ENCODE measurements around the gene DSTYK. TPM values are rescaled to one million over a fixed set of nuclear protein-coding genes. Genes with fewer than 3 reads are reported as not detected.

The DSTYK gene
- total RNA-seq, 1 experiment from 2014 or later, result 11.3 TPM

DNA sequence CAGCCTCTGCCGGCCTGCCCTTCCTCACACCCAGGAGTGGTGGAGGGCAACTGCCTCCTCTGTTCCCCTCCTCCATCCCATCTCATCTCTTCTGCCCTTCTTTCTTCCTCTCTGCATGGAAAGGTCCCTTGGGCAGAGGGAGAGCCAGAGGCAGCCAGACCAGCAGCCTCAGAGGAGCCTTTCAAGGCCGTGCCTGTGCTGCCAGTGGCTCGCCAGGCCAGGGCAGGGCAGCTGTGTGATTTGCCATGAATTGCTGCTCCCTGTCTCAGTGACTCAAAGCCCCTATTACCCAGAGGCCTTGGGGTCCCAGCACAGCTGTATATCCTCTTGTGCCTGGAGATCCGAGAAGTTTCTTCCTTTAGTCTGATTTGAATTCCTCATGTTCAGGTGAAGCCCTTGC is 38.1 kb upstream of the DSTYK start:
- Histone ChIP-seq H3K4me1 (ENCODE audit: control insufficient read depth, insufficient read depth, low read length) (no peaks in the 10 kb centered on the region), H3K36me3 (ENCODE audit: control insufficient read depth, insufficient read depth, low read length) (no peaks in the 10 kb centered on the region), H3K9me3 (ENCODE audit: control insufficient read depth, insufficient read depth, low read depth, low read length) (no peaks in the 10 kb centered on the region), H3K27me3 (ENCODE audit: control insufficient read depth, insufficient read depth, low read length) (no peaks in the 10 kb centered on the region), H3K27ac (ENCODE audit: low read length) (no peak overlapping the region), H3K4me3 (ENCODE audit: low read depth in 2 of 2, low read length in 2 of 2) (no peak overlapping the region)
- ChIA-PET CTCF (no interaction called here), POLR2A (no interaction called here)
- no peak for TF ChIP-seq POLR2AphosphoS5 (IDR thresholded peaks at IDR 0.05; ENCODE audit: low read depth, low read length)
- TF ChIP-seq, protein P1, sequence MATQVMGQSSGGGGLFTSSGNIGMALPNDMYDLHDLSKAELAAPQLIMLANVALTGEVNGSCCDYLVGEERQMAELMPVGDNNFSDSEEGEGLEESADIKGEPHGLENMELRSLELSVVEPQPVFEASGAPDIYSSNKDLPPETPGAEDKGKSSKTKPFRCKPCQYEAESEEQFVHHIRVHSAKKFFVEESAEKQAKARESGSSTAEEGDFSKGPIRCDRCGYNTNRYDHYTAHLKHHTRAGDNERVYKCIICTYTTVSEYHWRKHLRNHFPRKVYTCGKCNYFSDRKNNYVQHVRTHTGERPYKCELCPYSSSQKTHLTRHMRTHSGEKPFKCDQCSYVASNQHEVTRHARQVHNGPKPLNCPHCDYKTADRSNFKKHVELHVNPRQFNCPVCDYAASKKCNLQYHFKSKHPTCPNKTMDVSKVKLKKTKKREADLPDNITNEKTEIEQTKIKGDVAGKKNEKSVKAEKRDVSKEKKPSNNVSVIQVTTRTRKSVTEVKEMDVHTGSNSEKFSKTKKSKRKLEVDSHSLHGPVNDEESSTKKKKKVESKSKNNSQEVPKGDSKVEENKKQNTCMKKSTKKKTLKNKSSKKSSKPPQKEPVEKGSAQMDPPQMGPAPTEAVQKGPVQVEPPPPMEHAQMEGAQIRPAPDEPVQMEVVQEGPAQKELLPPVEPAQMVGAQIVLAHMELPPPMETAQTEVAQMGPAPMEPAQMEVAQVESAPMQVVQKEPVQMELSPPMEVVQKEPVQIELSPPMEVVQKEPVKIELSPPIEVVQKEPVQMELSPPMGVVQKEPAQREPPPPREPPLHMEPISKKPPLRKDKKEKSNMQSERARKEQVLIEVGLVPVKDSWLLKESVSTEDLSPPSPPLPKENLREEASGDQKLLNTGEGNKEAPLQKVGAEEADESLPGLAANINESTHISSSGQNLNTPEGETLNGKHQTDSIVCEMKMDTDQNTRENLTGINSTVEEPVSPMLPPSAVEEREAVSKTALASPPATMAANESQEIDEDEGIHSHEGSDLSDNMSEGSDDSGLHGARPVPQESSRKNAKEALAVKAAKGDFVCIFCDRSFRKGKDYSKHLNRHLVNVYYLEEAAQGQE (IDR thresholded peaks at IDR 0.05; ENCODE audit: insufficient read depth in 1 of 2, low read depth in 2 of 2, low read length in 1 of 2), result no peak
- TF ChIP-seq SIN3A (IDR thresholded peaks at IDR 0.05; ENCODE audit: borderline replicate concordance, insufficient read depth, low read depth, low read length), result no peak
- TF ChIP-seq, protein P2, sequence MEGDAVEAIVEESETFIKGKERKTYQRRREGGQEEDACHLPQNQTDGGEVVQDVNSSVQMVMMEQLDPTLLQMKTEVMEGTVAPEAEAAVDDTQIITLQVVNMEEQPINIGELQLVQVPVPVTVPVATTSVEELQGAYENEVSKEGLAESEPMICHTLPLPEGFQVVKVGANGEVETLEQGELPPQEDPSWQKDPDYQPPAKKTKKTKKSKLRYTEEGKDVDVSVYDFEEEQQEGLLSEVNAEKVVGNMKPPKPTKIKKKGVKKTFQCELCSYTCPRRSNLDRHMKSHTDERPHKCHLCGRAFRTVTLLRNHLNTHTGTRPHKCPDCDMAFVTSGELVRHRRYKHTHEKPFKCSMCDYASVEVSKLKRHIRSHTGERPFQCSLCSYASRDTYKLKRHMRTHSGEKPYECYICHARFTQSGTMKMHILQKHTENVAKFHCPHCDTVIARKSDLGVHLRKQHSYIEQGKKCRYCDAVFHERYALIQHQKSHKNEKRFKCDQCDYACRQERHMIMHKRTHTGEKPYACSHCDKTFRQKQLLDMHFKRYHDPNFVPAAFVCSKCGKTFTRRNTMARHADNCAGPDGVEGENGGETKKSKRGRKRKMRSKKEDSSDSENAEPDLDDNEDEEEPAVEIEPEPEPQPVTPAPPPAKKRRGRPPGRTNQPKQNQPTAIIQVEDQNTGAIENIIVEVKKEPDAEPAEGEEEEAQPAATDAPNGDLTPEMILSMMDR (IDR thresholded peaks at IDR 0.05), result no peak
- TF ChIP-seq TCF7L2 (IDR thresholded peaks at IDR 0.05; ENCODE audit: low read depth, low read length), result no peak
- no peak for DNase-seq (ENCODE audit: low read depth, low spot score)
- no TSS peak for BruUV-seq (replicated peaks)
- no peak for ATAC-seq
- in situ Hi-C loops (cut with HindIII; ENCODE audit: low pct_unique_long_range_greater_than_20kb, low sequenced_read_pairs), result no loop called here
- intact Hi-C loops (cut with micrococcal nuclease; ENCODE audit: unreplicated experiment), result loop anchor here (10.0 kb wide), 2 partner anchors 125 to 265 kb away; partner anchors contain the start of gene RBBP5

DNA sequence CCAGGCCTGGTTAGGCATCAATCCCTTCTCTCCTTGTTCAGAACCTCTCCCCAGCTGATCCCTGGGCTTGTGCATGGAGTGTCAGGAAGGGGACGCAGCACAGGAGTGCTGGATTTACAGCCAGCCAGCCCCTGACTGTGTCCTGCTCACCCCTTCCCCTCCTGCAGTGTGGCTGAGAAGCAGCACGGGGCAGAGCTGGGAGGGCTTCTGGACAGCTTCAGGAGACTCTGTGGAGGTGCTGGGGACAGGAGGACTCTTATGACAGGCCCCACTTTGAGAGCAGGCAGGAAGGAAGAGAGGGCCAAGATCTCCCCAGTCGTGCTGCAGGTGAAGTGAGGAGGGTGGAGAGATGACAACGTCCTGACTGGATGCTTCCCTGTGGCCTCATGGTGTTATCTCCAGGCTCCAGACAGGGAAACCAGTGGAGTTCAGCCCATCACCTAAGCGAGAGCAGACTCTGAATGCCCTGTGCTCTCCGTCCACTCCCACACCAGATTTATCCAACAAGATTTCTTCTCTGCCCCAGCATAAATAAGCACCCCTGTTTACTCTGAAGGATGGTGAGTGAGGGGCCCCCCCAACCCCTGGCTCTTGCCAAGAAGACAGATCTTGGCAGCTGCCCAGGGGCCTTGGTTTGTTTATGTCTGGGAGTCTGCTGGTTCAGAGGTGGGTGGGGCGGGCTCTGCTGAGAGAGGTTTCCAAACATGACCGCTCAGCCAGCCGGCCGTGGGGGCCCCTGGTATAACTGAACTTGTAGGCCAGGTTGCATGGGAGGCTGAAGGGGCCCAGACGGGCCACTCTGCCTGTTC is 37.5 kb upstream of the DSTYK start:
- no peak overlapping the region for H3K27ac ChIP-seq (ENCODE audit: low read length)
- no peaks in the 10 kb centered on the region for H3K27me3 ChIP-seq (ENCODE audit: control insufficient read depth, insufficient read depth, low read length)
- intact Hi-C loops (cut with micrococcal nuclease; ENCODE audit: unreplicated experiment) (no loop called here), in situ Hi-C loops (cut with HindIII; ENCODE audit: low pct_unique_long_range_greater_than_20kb, low sequenced_read_pairs) (no loop called here)
- TF ChIP-seq TCF7L2 (IDR thresholded peaks at IDR 0.05; ENCODE audit: low read depth, low read length) (no peak), SIN3A (IDR thresholded peaks at IDR 0.05; ENCODE audit: borderline replicate concordance, insufficient read depth, low read depth, low read length) (no peak), POLR2AphosphoS5 (IDR thresholded peaks at IDR 0.05; ENCODE audit: low read depth, low read length) (no peak)
- TF ChIP-seq, protein P1 (IDR thresholded peaks at IDR 0.05; ENCODE audit: insufficient read depth in 1 of 2, low read depth in 2 of 2, low read length in 1 of 2), result no peak
- TF ChIP-seq, protein P2 (IDR thresholded peaks at IDR 0.05), result no peak
- DNase-seq (ENCODE audit: low read depth, low spot score) (no peak), ATAC-seq (no peak; the same call in 1 of the 2 replicates)
- H3K36me3 ChIP-seq (ENCODE audit: control insufficient read depth, insufficient read depth, low read length), result no peaks in the 10 kb centered on the region
- no peak overlapping the region for H3K4me3 ChIP-seq (ENCODE audit: low read depth in 2 of 2, low read length in 2 of 2)
- no peaks in the 10 kb centered on the region for H3K9me3 ChIP-seq (ENCODE audit: control insufficient read depth, insufficient read depth, low read depth, low read length)
- no peaks in the 10 kb centered on the region for H3K4me1 ChIP-seq (ENCODE audit: control insufficient read depth, insufficient read depth, low read length)
- CTCF ChIA-PET, result no interaction called here
- POLR2A ChIA-PET, result no interaction called here
- no TSS peak for BruUV-seq (replicated peaks)
